Breast epithelium (tissue), 3 donors: ENCODE measurements around the gene PPTC7.

Experiments used
- CTCF ChIP-seq, 3 donors: fragments of 450-650 bp; IDR thresholded peaks; one replicate each; pipeline ENCODE4 v1.5.1; 2016 to 2017; ENCODE audit warnings: antibody characterized with exemption in 3 of 3, mild to moderate bottlenecking in 3 of 3, moderate library complexity in 3 of 3
- POLR2AphosphoS5 ChIP-seq, 3 donors: sonication (generic); formaldehyde crosslinking; IDR thresholded peaks; one replicate each; pipeline ENCODE4 v1.6.1; 2017; ENCODE audit warnings: antibody characterized with exemption in 3 of 3

GRCh38 chr12:110508071-110508586 lies 75.0 kb downstream of the PPTC7 start:
- no peak for TF ChIP-seq CTCF (IDR thresholded peaks at IDR 0.05)
- TF ChIP-seq POLR2AphosphoS5 (IDR thresholded peaks at IDR 0.05), result no peak
